ENCODE data around the gene ZDHHC1.

The ZDHHC1 gene

DNA sequence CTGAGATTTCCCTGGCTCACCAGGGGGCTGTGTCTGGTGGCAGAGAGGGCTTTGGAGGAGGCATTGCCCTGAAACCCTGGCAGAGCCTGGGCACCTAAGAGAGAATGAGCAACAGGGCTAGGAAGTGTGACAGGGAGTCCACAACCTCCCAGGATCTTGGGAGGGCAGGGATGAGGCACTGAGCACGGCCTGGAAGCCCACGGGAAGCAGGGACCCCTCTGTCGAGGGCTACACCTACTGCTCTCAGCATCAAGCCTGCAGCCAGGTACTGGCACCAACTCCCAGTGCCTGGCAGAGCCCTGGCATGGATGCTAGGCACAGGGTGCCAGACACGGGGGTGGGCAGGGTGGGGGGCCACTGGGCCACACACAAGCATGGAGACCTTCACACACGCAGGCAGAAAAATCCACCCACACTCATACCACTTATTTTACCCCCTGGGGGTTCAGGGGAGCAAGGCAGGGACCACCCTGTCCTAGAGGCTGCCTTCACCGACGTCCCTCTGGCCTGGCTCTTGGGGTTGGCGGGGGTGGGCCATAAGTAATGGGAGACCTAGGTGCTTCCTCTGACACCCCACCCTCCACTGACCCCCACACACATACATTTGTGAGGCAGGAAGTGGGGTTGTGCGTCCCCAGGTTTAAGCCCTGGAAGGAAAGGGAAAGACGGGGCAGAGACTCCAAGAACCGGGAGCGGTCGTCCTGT is 13.7 kb upstream of the ZDHHC1 start:
- no peaks in the 10 kb centered on the region for H3K36me3 Mint-ChIP-seq (ENCODE audit: low read depth)
- peak overlapping the region in 1 of 3 experiments; percentile 22 for H3K27ac Mint-ChIP-seq
- H3K27me3 Mint-ChIP-seq (ENCODE audit: low read depth): peaks cover 50% of the 10 kb centered on the region
- no peaks in the 10 kb centered on the region for H3K9me3 Mint-ChIP-seq
- TF ChIP-seq, protein P1, sequence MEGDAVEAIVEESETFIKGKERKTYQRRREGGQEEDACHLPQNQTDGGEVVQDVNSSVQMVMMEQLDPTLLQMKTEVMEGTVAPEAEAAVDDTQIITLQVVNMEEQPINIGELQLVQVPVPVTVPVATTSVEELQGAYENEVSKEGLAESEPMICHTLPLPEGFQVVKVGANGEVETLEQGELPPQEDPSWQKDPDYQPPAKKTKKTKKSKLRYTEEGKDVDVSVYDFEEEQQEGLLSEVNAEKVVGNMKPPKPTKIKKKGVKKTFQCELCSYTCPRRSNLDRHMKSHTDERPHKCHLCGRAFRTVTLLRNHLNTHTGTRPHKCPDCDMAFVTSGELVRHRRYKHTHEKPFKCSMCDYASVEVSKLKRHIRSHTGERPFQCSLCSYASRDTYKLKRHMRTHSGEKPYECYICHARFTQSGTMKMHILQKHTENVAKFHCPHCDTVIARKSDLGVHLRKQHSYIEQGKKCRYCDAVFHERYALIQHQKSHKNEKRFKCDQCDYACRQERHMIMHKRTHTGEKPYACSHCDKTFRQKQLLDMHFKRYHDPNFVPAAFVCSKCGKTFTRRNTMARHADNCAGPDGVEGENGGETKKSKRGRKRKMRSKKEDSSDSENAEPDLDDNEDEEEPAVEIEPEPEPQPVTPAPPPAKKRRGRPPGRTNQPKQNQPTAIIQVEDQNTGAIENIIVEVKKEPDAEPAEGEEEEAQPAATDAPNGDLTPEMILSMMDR (IDR thresholded peaks at IDR 0.05; ENCODE audit: unreplicated experiment in 3 of 3): no peak
- peak overlapping the region; percentile 82 to 86 (median 84) for H3K4me3 Mint-ChIP-seq
- H3K4me1 Mint-ChIP-seq: peaks cover 37% of the 10 kb centered on the region

DNA sequence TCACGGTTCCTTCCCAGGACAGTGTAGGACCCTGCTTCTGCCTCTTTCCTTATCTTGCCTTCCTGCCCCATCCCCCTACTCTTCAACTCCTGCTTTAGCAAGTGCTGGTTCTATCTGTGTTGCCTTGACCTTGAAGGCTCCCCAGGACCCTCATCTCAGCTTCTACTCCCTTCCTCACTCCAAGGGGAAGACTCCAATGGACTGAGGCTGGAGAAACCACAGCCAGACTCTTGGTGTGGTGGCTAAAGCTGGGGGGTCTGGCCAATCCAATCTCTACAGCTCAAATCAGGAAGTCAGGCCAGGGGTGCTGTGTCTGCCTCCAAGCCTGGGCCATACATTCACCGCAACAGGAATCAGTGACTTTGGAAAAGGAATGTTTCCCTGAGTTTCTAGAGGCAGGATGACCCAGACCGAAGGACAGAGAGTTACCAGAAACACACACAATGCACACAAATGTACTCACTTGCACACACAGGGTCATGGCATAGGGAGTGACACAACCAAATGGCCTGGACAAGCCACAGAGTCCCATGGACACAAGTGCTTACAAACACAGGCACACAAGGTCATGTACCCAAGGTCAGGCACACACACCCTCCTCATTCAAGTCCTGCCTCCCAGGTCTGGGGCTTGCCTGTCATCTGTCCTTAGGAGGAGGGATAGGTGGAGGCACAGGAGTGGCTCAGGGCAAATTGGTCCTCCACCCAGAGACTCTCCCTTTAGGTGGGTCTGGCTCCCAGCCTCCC is 12.9 kb upstream of the ZDHHC1 start:
- Mint-ChIP-seq H3K4me1 (peaks cover 42% of the 10 kb centered on the region), H3K27ac (peak overlapping the region in 2 of 3 experiments; percentile 9 to 62), H3K4me3 (peak overlapping the region; percentile 61 to 71 (median 66)), H3K36me3 (ENCODE audit: low read depth) (no peaks in the 10 kb centered on the region), H3K9me3 (no peaks in the 10 kb centered on the region), H3K27me3 (ENCODE audit: low read depth) (peaks cover 51% of the 10 kb centered on the region)
- TF ChIP-seq, protein P1 (IDR thresholded peaks at IDR 0.05; ENCODE audit: unreplicated experiment in 3 of 3): no peak

DNA sequence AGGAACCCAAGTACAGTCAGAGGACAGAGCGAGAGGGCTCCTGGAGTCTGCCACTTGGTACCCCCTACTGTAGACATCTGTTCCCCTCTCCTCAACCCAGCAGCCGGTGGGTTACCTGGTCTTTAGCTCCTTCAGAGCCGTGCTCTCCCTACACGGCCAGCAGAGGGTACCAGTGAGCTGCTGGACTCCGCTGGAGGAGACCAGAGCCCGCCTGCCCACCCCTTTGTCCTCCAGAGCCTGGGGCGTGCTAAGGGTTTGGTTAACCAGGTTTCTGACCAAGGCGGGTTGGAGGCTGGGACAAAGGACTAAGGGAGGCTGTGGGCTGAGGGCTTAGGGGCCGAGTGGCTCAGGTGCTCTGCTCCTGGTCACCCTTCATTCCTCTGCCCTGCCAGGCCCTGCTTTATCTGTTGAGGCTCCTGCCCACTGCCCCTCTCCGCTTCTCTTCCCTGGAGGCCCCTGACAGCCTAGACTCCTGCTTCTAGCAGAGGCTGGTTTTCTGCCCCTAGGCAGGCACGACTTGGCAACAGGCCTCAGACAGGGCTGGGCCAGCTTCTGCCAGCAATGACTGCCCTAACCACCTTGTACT is 12.0 kb upstream of the ZDHHC1 start:
- no peaks in the 10 kb centered on the region for H3K36me3 Mint-ChIP-seq (ENCODE audit: low read depth)
- TF ChIP-seq, protein P1 (IDR thresholded peaks at IDR 0.05; ENCODE audit: unreplicated experiment in 3 of 3): peak; percentile 83 to 85 (median 85)
- H3K27me3 Mint-ChIP-seq (ENCODE audit: low read depth): peaks cover 51% of the 10 kb centered on the region
- H3K4me3 Mint-ChIP-seq: peak overlapping the region; percentile 38 to 56 (median 49)
- no peaks in the 10 kb centered on the region for H3K9me3 Mint-ChIP-seq
- peaks cover 45% of the 10 kb centered on the region for H3K4me1 Mint-ChIP-seq
- H3K27ac Mint-ChIP-seq: peak overlapping the region in 1 of 3 experiments; percentile 9

DNA sequence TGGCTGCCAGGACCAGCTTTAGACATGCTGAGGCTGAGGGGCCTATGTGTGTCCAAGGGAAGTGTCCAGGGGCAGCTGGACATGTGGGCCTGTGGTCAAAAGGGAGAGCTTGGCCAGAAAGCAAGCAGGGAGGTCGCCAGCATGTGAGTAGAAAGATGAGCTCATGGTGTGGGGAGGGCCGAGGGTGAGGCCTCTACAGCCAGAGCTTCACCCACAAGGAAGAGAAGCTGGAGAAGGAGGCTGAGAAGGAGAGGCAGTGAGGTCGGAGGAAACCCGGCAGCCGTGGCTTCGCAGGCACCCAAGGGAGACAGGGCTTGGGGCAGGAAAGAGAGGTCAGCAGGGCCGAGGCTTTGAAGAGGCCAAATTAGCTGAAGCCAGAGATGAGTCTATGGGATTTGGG is 10.7 kb upstream of the ZDHHC1 start:
- Mint-ChIP-seq H3K4me3 (peak overlapping the region in 2 of 3 experiments; percentile 7 to 29), H3K36me3 (ENCODE audit: low read depth) (no peaks in the 10 kb centered on the region), H3K9me3 (no peaks in the 10 kb centered on the region), H3K4me1 (peaks cover 44% of the 10 kb centered on the region), H3K27me3 (ENCODE audit: low read depth) (peaks cover 46% of the 10 kb centered on the region), H3K27ac (peak overlapping the region in 1 of 3 experiments; percentile 12)
- TF ChIP-seq, protein P1 (IDR thresholded peaks at IDR 0.05; ENCODE audit: unreplicated experiment in 3 of 3): no peak

DNA sequence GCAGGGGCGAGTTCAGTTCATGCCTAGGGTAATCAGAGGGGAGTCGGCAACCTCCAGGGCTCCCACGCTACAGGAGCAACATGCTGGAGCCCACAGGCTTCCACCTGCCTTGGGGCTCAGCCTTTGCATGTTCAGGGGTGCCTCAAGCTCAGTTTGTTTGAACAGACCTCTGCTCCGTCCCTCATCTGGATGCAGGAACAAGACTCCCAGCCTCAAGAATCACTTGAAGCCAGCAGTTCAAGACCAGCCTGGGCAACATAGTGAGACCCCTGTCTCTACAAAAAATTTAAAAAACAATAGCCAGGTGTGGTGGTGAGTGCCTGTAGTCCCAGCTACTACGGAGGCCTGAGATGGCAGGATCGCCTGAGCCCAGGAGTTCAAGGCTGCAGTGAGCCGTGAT is 9.7 kb upstream of the ZDHHC1 start:
- Mint-ChIP-seq H3K36me3 (ENCODE audit: low read depth) (no peaks in the 10 kb centered on the region), H3K4me1 (peaks cover 44% of the 10 kb centered on the region), H3K27me3 (ENCODE audit: low read depth) (peaks cover 46% of the 10 kb centered on the region), H3K27ac (peak overlapping the region in 1 of 3 experiments; percentile 80), H3K4me3 (no peak overlapping the region), H3K9me3 (no peaks in the 10 kb centered on the region)
- TF ChIP-seq, protein P1 (IDR thresholded peaks at IDR 0.05; ENCODE audit: unreplicated experiment in 3 of 3): no peak
